Left lobe of liver (tissue), 2 donors: ENCODE data around the gene RILP. TPM values are rescaled to one million over a fixed set of nuclear protein-coding genes. Genes with fewer than 3 reads are reported as not detected.
A peak's percentile ranks its signal among the peaks of the same experiment; 100 is the strongest.

Experiments
- ATAC-seq: fragments of 200-7000 bp; cut with Tn5 transposase; one replicate; pipeline ENCODE4 v1.9.1; 2020; ENCODE audit warnings: mild to moderate bottlenecking, moderate library complexity
- DNase-seq: peaks from one replicate; pipeline ENCODE4 v3.0.0-alpha.2; 2020; ENCODE audit warnings: low spot score
- total RNA-seq: library from RNA; stranded (reverse); gene quantifications from one replicate; pipeline ENCODE4 v1.2.1, GENCODE V29; 2021
- donor health status: DM: no; HTN: no; CAD: no; lungs with moderate emphysema.
- donor health status: DM: no; HTN: yes; CAD: no.

The RILP gene
- total RNA-seq, 1 donor from 2014 or later, result 20.9 TPM

GRCh38 chr17:1607971-1608320, 41.7 kb downstream of the RILP start:
- ATAC-seq (no peak), DNase-seq (no peak)

GRCh38 chr17:1606352-1606985, 43.2 kb downstream of the RILP start:
- peak; percentile 21 for ATAC-seq
- no peak for DNase-seq

- peak; percentile 22 for ATAC-seq
- DNase-seq, result no peak
Observed at GRCh38 chr17:1605681-1606351, 43.9 kb downstream of the RILP start.

GRCh38 chr17:1604831-1605528, 44.7 kb downstream of the RILP start:
- ATAC-seq (no peak), DNase-seq (no peak)

- no peak for DNase-seq
- ATAC-seq, result no peak
Observed at GRCh38 chr17:1601571-1601970, 48.1 kb downstream of the RILP start.

GRCh38 chr17:1598399-1599095, 51.1 kb downstream of the RILP start:
- no peak for ATAC-seq
- DNase-seq, result no peak

- no peak for ATAC-seq
Observed at GRCh38 chr17:1597861-1598342, 51.8 kb downstream of the RILP start.

More at GRCh38 chr17:1597861-1598342, 51.8 kb downstream of the RILP start:
- no peak for DNase-seq

Other genes with a start within 250 kb of the RILP start
- 174 TPM for gene YWHAE, start 249.6 kb downstream of the RILP start, total RNA-seq
- 33.7 TPM for gene CRK, start 193.6 kb downstream of the RILP start, total RNA-seq
- gene MYO1C, start 157.2 kb downstream of the RILP start, total RNA-seq, result 62.5 TPM
- 11.9 TPM for gene INPP5K, start 133.3 kb downstream of the RILP start, total RNA-seq
- gene PITPNA, start 87.1 kb downstream of the RILP start, total RNA-seq, result 29.0 TPM
- 3.1 TPM for gene SLC43A2, start 21.0 kb downstream of the RILP start, total RNA-seq
- gene SCARF1, start 4.1 kb downstream of the RILP start, total RNA-seq, result 12.5 TPM
- gene PRPF8, start 35.0 kb upstream of the RILP start, total RNA-seq, result 97.8 TPM
- gene TLCD2, start 60.5 kb upstream of the RILP start, total RNA-seq, result 4.2 TPM
- gene WDR81, start 74.8 kb upstream of the RILP start, total RNA-seq, result 27.0 TPM
- gene SERPINF2, start 93.0 kb upstream of the RILP start, total RNA-seq, result 1,138 TPM
- 1,041 TPM for gene SERPINF1, start 112.2 kb upstream of the RILP start, total RNA-seq
- 6.4 TPM for gene SMYD4, start 180.0 kb upstream of the RILP start, total RNA-seq
- gene RPA1, start 180.1 kb upstream of the RILP start, total RNA-seq, result 33.3 TPM